Activated naive CD4-positive, alpha-beta T cell (primary cell): ENCODE data around the gene COL4A2.

ENCODE experiments used
- DNase-seq, 4 experiments: peaks; one replicate each; lab custom pipeline; 2025; lab: John Stamatoyannopoulos, UW

COL4A2 gene

GRCh38 chr13:110306960-110307766 lies at the start of gene COL4A2, which contains the start of gene COL4A1:
COL4A2 (plus strand) TSS chr13:110307284; CDS start chr13:110307904, 620 bp downstream.
COL4A1 (minus strand) TSS chr13:110307157; CDS start chr13:110307027, 130 bp downstream.
- DNase-seq = no peak

GRCh38 chr13:110257408-110257807 lies 49.7 kb upstream of the COL4A2 start:
- DNase-seq = no peak

DNA sequence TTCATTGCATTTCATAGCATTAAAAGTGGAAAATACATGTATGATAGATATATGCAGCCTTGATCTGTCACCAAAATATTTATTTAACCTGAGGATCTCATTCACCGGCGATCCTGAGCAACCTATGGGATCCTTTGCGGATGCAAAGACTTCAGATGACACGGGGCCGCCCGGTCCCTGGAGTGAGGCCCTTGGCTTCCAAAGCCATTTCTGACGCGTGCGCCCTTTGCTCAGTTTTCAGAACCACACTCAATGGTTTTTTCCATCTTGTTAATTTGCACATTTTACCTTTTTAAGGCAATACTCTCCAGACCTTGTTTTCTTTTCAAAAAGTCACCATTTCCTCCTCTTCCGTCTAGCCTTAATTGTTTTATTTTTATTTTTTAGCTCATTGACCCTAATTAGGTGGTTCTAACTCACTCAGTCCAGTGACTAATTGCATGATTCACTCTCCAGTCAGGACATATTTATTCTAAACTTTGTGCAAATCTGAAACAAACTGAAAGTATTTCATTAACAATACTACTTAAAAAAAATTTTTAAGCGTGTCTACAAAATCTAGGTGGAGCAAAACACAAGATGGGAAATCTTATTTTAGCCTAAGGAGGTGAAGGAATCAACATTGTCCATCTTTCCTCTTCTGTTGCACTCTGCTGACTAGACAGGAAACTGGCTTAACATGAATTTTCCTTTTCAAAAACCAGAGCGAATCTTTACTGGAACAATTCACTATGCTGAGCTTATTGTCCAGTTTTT lies 48.0 kb upstream of the COL4A2 start:
- DNase-seq = no peak

DNA sequence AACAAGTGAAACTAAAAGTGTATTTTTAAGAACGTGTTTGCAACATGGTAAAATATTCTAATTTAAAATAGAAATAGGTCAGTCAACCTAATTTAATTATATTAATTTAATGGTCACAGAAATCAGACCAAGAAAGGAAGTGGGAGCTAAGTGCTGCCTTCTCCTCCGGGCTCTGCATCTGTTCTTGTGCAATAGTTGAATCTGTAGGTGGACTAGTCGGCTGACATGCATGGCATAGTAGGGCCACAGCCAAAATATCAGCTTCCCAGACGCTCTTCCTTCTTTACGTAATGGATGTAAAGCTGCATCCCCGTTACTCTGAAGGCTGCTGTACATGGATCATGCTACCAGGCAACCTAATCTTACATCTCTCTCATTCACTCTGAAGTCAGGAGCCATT lies 47.4 kb upstream of the COL4A2 start:
- DNase-seq = no peak

GRCh38 chr13:110261166-110262081 lies 45.7 kb upstream of the COL4A2 start:
- DNase-seq = no peak

DNA sequence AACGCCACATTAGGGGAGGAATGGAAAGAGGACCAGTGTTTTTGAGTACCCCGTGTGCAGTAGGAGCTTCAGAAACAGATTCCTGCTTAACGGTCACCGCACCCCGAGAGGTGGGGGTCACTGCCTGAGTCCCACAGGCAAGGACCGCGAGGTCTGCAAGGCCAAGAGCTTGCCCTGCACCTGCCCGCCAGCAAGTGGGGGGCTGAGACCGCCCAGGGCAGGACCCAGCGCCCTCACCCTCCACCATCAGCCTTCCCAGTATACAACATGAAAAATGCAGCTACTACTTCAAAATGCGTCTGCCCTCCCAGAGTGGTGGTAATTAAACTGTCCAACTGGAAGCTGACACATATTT lies 45.0 kb upstream of the COL4A2 start:
- no peak for DNase-seq

- DNase-seq = no peak
These were observed 44.4 kb upstream of the COL4A2 start for GRCh38 chr13:110262508-110263291.

GRCh38 chr13:110263404-110263803 lies 43.7 kb upstream of the COL4A2 start:
- DNase-seq = no peak

- no peak for DNase-seq
These were observed 43.2 kb upstream of the COL4A2 start for GRCh38 chr13:110263888-110264287.

DNA sequence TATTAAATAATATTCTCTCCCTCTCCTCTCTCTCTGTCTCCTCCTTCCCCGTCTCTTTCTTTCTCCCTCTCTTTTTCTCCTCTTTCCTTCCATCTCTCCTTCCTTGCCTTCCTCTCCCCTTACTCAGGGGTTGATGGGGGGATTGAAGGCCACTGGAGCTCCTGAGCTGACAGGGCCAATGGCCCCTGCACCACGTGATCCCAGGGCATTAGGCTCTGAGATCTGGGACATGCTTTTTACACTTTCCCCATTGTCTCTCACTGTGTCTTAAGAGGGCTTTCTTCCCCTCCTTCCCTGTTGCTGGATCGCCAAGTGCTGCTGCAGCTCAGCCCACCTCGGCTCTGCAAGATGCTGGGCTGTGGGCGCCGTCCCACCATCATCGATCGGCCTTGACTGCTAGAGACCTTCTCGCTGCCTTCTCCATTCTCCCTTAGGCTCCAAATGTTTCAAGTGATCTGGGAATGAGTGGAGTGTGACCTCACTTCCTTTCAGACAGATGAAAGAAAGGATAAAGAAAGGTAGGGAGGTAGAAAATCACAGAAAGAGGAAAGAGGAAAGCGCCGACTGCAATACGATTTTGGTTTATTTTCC lies 42.3 kb upstream of the COL4A2 start:
- DNase-seq = no peak

- no peak for DNase-seq
These were observed 41.8 kb upstream of the COL4A2 start for GRCh38 chr13:110265341-110265681.

GRCh38 chr13:110265682-110266430 lies 41.2 kb upstream of the COL4A2 start:
- no peak for DNase-seq

DNA sequence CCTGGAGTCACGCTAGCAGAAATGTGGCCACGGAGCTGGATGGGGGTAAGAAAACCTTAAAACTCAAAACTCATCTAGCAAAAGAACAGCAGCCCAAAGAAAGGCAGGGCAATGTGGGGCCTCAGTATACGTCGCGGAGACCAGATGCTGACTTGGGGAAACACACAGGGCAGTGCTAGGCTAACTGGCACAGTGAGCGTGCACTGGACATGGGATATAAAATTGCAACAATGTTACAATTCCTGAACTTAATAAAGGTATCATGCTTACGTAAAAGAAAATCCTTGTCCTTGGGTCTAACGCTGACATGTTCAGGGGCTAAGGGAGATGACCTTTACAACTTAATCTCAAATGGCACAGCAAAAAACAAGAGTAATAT lies 40.7 kb upstream of the COL4A2 start:
- no peak for DNase-seq

GRCh38 chr13:110266983-110267382 lies 40.1 kb upstream of the COL4A2 start:
- no peak for DNase-seq

- no peak for DNase-seq
These were observed 39.0 kb upstream of the COL4A2 start for GRCh38 chr13:110268061-110268460.

DNA sequence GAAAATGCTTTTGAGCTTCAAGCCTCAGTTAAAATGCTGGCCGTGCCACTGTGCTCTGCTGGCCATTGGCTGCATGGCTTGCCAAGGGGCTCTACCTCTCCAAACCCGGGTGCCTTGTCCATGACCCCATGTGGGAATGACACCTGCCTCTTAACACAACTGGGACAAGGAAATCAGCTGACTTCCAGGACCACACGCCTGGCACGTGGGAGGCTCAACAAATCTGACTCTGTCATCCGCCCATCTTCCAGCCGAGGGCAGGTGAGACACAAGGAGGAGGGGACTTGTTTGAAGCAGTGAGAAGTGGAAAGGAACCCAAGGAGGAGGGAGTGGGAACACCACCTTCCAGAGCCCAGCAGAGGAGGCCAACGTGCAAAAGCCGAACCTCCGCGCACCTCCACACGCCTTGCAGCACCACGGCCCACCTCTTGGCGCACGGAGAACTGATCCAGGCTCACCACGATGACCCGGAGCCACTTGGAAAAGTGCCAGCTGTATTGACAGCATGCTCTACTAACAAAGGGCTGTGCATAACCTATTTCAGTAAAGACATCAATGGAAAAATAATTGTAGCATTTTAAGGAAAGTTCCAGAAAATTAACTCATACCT lies 38.4 kb upstream of the COL4A2 start:
- no peak for DNase-seq

DNA sequence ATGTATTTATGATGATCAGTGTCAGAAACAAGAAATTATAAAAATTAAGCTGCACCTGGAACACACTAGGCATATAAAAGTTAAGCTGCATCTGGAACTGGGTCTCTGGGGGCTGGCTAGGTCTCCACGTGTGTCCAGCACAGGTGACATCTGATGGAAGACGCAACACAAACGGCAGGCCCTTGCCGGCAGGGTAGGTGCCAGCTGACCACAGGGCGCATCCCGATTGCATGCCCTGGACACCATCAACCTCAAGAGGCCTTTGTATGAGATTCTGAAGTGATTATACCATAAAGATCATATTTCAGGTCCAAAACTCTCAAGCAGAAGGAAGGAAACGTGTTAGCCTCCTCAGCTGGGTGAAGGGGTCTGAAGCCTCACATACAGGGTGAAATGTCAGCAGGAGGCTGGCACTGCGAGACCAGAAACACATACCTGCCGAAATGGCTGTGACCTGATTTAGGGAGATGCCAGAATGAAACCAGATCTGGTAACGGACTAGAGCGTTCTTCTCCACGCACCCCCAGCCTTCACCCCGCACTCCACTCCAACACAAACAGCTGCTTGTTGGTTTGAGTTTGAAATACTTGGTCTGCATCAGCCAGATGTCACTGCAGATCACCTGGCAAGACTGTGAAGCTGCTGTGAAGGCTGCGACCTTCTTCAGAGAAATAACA lies 37.4 kb upstream of the COL4A2 start:
- DNase-seq = no peak

DNA sequence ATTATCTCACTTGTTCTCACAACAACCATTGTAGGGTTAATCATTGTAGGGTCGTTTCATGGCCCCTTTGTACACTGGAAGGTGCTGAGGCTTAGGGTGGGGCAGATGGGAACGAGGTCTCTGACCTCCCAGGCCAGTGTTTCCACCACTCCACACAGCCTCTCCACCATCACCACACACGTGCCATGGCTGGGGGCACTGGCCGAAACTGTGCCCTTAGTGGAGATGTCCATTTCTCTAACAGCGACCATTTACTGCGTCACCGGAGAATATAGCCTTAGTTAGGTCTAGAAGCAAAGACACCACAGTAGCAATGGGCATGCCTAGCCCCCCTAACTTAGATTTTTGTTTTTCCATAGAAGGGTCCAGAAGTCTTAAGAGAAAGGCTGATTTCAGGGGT lies 36.6 kb upstream of the COL4A2 start:
- DNase-seq = no peak

GRCh38 chr13:110271313-110271712 lies 35.8 kb upstream of the COL4A2 start:
- no peak for DNase-seq
